GM19193 (cell line): ENCODE results near the gene MCRIP2.

ENCODE experiments used
- POLR2A ChIP-seq: IDR thresholded peaks from 4 replicates; pipeline ENCODE4 v1.6.1; 2011; ENCODE audit not compliant: insufficient read depth, insufficient read length; ENCODE audit errors: extremely low read depth

The MCRIP2 gene

GRCh38 chr16:609316-609715 lies 32.3 kb upstream of the MCRIP2 start:
- TF ChIP-seq POLR2A = no peak

- TF ChIP-seq POLR2A = no peak
These were observed 31.6 kb upstream of the MCRIP2 start for GRCh38 chr16:609984-610383.

- TF ChIP-seq POLR2A = no peak
These were observed 30.9 kb upstream of the MCRIP2 start for GRCh38 chr16:610513-611381.

- no peak for TF ChIP-seq POLR2A
These were observed 26.5 kb upstream of the MCRIP2 start for GRCh38 chr16:615122-615521.

- no peak for TF ChIP-seq POLR2A
These were observed 24.7 kb upstream of the MCRIP2 start for GRCh38 chr16:616733-617586.

GRCh38 chr16:617855-618254 lies 23.8 kb upstream of the MCRIP2 start:
- TF ChIP-seq POLR2A = no peak

GRCh38 chr16:619476-620100 lies 22.0 kb upstream of the MCRIP2 start:
- no peak for TF ChIP-seq POLR2A

GRCh38 chr16:620700-621525 lies 20.7 kb upstream of the MCRIP2 start:
- TF ChIP-seq POLR2A = no peak

GRCh38 chr16:621526-622105 lies 20.0 kb upstream of the MCRIP2 start:
- no peak for TF ChIP-seq POLR2A

GRCh38 chr16:622920-623280 lies 18.7 kb upstream of the MCRIP2 start:
- TF ChIP-seq POLR2A = no peak

GRCh38 chr16:624526-625070 lies 17.0 kb upstream of the MCRIP2 start:
- no peak for TF ChIP-seq POLR2A

- no peak for TF ChIP-seq POLR2A
These were observed 16.3 kb upstream of the MCRIP2 start for GRCh38 chr16:625117-625976.
